ENCODE measurements around the gene COX7C. TPM values are rescaled to one million over a fixed set of nuclear protein-coding genes. Genes with fewer than 3 reads are reported as not detected.

The COX7C gene
- total RNA-seq, 1 donor from 2014 or later = 702 TPM

- Histone ChIP-seq H2AFZ (replicated peaks) (no peak overlapping the region), H3K27me3 (no peaks in the 10 kb centered on the region), H4K20me1 (ENCODE audit: low read depth) (peaks cover 7% of the 10 kb centered on the region), H3K4me3 (no peak overlapping the region), H3K4me1 (peaks cover 4% of the 10 kb centered on the region), H3K9ac (no peak overlapping the region), H3K79me2 (ENCODE audit: low read depth) (peaks cover 20% of the 10 kb centered on the region), H3K36me3 (peaks cover 22% of the 10 kb centered on the region), H3F3A (ENCODE audit: low read depth) (peaks cover 25% of the 10 kb centered on the region), H3K9me3 (ENCODE audit: low read depth) (no peaks in the 10 kb centered on the region), H3K27ac (no peak overlapping the region), H3K4me2 (no peak overlapping the region)
- Mint-ChIP-seq H3K9me3 (no peaks in the 10 kb centered on the region), H3K27me3 (ENCODE audit: insufficient read depth, low read depth) (no peaks in the 10 kb centered on the region), H3K4me1 (peaks cover 7% of the 10 kb centered on the region), H3K36me3 (peaks cover 29% of the 10 kb centered on the region), H3K4me3 (no peak overlapping the region), H3K27ac (no peak overlapping the region)
- TF ChIP-seq CTCF (IDR thresholded peaks at IDR 0.05) (no peak), EZH2phosphoT487 (IDR thresholded peaks at IDR 0.05) (no peak), EZH2 (IDR thresholded peaks at IDR 0.05) (no peak)
- no peak for DNase-seq (ENCODE audit: low spot score)
Observed at GRCh38 chr5:86623785-86624483, 6.2 kb downstream of the COX7C start.

GRCh38 chr5:86625148-86625547 is 7.4 kb downstream of the COX7C start:
- Histone ChIP-seq H3K36me3 (peaks cover 16% of the 10 kb centered on the region), H3K9me3 (ENCODE audit: low read depth) (no peaks in the 10 kb centered on the region), H3K4me3 (no peak overlapping the region), H2AFZ (replicated peaks) (no peak overlapping the region), H3F3A (ENCODE audit: low read depth) (peaks cover 25% of the 10 kb centered on the region), H3K9ac (no peak overlapping the region), H3K79me2 (ENCODE audit: low read depth) (peaks cover 8% of the 10 kb centered on the region), H4K20me1 (ENCODE audit: low read depth) (no peaks in the 10 kb centered on the region), H3K4me1 (no peaks in the 10 kb centered on the region), H3K27ac (no peak overlapping the region), H3K27me3 (no peaks in the 10 kb centered on the region), H3K4me2 (no peak overlapping the region)
- Mint-ChIP-seq H3K4me1 (no peaks in the 10 kb centered on the region), H3K36me3 (peaks cover 21% of the 10 kb centered on the region), H3K9me3 (no peaks in the 10 kb centered on the region), H3K27me3 (ENCODE audit: insufficient read depth, low read depth) (no peaks in the 10 kb centered on the region), H3K27ac (no peak overlapping the region), H3K4me3 (no peak overlapping the region)
- TF ChIP-seq EZH2phosphoT487 (IDR thresholded peaks at IDR 0.05) (no peak), EZH2 (IDR thresholded peaks at IDR 0.05) (no peak), CTCF (IDR thresholded peaks at IDR 0.05) (no peak)
- no peak for DNase-seq (ENCODE audit: low spot score)

GRCh38 chr5:86626149-86626548 is 8.4 kb downstream of the COX7C start:
- Mint-ChIP-seq H3K4me1 (no peaks in the 10 kb centered on the region), H3K9me3 (no peaks in the 10 kb centered on the region), H3K27ac (no peak overlapping the region), H3K4me3 (no peak overlapping the region), H3K27me3 (ENCODE audit: insufficient read depth, low read depth) (no peaks in the 10 kb centered on the region), H3K36me3 (peaks cover 12% of the 10 kb centered on the region)
- Histone ChIP-seq H3K27me3 (no peaks in the 10 kb centered on the region), H3K9ac (no peak overlapping the region), H3K36me3 (peaks cover 5% of the 10 kb centered on the region), H3F3A (ENCODE audit: low read depth) (peaks cover 15% of the 10 kb centered on the region), H3K4me1 (no peaks in the 10 kb centered on the region), H3K79me2 (ENCODE audit: low read depth) (no peaks in the 10 kb centered on the region), H4K20me1 (ENCODE audit: low read depth) (no peaks in the 10 kb centered on the region), H3K27ac (no peak overlapping the region), H3K4me3 (no peak overlapping the region), H3K9me3 (ENCODE audit: low read depth) (no peaks in the 10 kb centered on the region), H3K4me2 (no peak overlapping the region), H2AFZ (replicated peaks) (no peak overlapping the region)
- DNase-seq (ENCODE audit: low spot score) = no peak
- TF ChIP-seq CTCF (IDR thresholded peaks at IDR 0.05) = no peak
- TF ChIP-seq EZH2 (IDR thresholded peaks at IDR 0.05) = no peak
- no peak for TF ChIP-seq EZH2phosphoT487 (IDR thresholded peaks at IDR 0.05)

Data from neural progenitor cell (in vitro differentiated cells).